Measurements from ENCODE around the gene POLDIP2.

The POLDIP2 gene, protein sequence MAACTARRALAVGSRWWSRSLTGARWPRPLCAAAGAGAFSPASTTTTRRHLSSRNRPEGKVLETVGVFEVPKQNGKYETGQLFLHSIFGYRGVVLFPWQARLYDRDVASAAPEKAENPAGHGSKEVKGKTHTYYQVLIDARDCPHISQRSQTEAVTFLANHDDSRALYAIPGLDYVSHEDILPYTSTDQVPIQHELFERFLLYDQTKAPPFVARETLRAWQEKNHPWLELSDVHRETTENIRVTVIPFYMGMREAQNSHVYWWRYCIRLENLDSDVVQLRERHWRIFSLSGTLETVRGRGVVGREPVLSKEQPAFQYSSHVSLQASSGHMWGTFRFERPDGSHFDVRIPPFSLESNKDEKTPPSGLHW

DNA sequence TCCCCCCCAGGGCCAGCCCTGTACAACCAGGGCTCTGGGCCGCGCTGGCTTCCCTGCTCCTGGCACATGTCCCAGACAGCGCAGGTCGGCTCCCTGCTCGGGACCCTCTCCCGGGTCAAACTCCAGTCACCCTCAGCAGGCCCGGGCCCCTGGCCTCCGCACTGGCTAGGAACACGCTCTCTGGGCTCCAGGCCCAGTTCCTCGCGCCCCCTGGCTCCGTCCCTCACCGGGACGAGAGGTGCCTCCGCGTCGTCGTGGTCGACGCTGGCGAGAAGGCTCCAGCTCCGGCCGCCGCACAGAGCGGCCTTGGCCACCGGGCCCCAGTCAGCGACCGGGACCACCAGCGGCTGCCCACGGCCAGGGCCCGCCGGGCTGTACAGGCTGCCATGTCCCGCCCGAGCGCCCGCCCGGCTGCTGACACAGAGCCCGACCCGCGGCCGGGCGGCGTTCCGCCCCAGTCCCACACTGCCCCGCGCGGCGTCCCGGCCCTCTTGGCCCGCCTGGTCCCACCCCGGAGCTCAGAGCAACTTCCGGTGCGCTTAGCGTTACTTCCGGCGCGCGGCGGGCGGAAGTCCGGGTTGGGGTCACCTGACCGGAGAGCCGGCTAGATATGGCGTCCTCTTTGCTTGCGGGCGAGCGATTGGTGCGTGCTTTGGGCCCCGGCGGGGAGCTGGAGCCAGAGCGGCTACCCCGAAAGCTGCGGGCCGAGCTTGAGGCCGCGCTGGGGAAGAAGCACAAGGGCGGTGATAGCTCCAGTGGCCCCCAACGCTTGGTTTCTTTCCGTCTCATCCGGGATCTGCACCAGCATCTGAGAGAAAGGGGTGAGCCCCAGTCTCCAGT lies at the start of gene POLDIP2:
POLDIP2 (minus strand) TSS at position 467 of the 840 bp plus-strand sequence; CDS start at position 388, 79 bp downstream.
- peak; percentile 86 to 95 (median 93) for DNase-seq

DNA sequence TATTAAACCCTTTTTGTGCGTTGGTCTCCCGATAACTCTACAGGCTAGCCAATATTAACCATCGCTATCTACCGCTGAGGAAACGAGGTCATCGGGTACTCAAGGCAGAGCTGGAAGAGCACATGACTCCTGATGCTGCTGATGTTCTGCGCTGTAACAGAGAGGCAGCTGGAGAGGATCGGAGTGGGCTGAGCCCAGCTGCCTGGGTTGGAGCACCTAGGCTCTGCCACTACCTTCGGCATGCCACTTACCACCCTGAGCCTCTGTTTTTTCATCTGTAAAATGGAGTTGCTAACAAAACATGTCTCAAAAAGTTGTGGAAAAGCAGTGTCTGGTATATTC lies 49.1 kb upstream of the POLDIP2 start:
- no peak for DNase-seq

DNA sequence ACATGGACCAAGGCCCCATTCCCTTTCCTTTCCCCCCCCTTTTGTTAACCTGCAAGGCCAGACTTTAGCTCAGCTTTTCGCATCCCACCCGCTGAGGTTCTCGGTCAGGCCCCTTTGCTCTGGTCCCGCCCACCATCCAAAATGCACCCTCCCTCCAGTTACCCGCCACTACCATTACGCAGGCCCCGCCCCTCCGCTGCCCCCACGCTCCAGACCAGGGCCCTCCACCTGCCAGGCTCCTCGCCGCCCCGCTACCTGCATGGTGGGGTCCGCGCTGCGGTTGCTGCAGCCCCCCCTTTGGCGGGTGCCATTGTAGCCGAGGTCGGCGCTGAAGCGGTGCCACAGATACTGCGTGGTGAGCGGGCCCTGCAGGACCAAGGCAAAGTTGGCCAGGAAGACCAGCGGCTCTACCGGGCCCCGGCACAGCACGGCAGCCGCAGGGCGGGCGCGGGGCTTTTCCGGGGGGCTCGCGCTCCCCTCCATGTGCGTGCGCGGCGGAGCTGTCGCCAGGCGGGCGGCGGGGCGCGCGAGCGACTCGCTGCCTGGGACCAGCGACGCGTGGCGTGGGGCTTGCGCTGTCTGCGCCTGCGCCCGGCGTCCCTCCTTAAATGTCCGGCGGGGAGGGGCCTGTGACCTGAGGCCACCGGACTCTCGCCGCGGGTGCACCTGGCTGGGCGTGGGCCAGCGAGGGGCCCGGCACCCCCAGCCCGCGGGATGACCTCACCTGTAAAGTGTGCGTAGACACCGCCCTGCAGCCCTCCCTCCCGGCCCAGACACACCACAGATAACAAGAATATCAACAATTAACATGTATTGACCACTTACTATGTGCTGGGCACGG lies 48.5 kb upstream of the POLDIP2 start, which contains the start of gene SLC46A1:
SLC46A1 (minus strand) TSS at position 581 of the 841 bp plus-strand sequence; CDS start at position 483, 98 bp downstream.
- DNase-seq: peak in 1 of 4 experiments; percentile 28

DNA sequence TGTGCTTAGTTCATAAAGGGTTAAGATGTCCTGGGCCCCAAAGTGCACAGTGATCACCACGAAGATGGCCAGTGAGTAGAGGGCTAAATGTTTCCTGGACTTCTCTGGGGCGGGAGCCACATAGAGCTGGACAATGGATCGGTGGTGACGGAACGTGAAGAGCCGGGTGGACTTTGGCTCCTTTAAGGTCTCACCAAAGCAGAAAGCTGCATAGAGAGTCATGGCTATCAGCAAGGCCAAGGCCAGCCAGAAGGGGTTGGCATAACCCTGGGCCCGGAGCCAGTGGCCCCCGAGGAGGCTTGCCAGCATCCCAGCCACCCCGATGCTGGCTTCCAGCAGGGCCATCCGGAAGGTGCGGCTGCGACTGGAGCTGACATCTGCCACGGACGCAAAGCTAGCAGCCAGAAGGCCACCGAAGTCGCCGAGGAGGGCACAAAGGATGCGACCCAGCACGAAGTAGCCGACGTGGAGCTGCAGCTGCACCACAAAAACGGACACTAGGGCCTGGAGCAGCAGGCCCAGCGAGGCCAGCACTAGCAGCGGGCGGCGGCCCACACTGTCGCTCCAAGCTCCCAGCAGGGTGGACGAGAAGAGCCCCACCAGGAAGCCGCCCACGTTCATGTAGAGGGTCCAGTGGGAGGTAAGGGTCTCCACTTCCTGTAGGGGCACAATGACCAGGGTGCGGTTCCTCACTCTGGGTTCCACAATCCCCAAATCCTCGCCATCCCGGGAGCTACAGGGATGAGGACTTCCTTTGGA lies 47.7 kb upstream of the POLDIP2 start:
- no peak for DNase-seq

DNA sequence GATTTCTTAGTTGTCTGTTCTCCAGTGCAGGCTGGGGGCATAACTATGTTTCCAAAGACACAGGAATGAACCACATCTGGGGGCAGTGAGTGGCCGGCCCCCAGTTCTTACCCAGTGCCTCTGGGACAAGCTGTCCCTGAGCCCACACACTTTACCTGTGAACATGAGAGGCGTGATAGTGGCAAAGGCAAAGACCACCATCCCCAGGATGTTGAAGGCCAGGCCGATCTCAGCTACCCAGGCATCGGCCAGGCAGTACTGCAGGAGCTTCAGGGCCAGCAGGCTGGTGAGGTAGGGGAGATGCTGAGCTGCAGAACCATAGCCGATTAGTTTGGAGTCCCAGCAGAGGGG lies 47.1 kb upstream of the POLDIP2 start:
- no peak for DNase-seq

DNA sequence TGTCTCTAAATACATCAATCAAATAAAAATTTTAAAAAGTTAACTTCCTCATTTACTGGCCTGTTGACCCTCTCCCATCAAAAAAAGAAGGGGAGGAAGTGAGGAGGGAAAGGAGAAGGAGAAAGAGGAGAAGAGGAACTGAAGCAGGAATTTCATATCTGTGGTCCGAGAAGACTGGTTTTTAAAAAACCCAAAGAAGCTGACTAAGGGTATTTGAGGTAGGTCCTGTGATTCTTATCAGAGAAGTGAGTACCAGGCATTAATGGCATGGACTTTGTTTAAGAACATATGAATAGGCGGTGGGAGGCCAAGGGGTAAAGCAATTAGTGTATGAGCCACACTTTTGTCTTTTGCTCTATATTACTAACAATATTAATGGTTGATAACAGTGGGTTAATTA lies 46.7 kb upstream of the POLDIP2 start:
- no peak for DNase-seq

DNA sequence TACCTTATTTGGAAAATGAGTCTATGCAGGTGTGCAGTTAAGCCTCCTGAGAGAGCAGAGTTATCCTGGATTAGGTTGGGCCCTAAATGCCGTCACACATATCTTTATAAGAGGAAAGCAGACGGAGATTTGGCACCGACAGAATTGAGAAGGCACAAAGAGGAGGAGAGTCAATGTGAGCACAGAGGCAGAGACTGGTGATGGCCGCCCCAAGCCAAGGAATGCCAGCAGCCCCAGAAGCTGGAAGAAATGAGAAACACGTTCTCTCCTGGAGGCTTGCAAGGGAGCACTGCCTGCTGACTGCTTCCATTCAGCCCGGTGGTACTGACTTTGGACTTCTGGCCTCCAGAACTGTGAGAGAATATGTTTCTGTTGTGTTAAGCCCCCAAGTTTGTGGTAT lies 45.5 kb upstream of the POLDIP2 start:
- DNase-seq: no peak

DNA sequence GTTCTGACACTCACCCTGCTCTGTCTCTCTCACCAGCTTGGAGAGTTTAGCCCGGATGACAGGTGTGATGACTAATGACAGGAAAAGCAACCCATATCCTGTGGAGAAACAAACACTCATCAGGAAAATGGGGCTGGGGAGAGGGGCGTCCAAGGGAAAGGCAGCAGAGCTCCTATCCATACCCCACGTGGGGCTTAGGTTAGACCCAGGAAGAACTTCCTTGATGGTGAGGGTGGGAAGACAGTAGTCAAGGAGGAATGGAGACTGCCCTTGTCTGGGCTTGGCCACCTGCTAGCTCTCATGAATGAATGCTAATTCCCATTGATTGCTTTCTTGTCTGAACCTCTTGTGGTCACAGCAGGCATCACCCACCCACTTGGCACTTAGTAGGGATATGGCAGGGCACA lies 44.9 kb upstream of the POLDIP2 start:
- DNase-seq: no peak

DNA sequence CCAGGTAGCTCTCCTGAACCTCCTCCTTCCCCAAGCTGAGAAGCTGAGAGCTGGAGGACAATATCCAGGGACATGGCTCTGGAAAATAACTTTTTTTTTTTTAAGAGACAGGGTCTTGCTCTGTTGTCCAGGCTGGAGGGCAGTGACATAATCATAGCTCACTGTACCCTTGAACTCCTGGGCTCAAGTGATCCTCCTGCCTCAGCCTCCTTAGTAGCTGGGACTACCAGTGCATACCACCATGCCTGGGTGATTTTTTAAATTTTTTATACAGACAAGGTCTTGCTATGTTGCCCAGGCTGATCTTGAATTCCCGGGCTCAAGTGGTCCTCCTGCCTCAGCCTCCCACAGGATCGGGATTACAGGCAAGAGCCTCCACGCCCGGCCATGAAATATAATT lies 42.5 kb upstream of the POLDIP2 start:
- DNase-seq: no peak

DNA sequence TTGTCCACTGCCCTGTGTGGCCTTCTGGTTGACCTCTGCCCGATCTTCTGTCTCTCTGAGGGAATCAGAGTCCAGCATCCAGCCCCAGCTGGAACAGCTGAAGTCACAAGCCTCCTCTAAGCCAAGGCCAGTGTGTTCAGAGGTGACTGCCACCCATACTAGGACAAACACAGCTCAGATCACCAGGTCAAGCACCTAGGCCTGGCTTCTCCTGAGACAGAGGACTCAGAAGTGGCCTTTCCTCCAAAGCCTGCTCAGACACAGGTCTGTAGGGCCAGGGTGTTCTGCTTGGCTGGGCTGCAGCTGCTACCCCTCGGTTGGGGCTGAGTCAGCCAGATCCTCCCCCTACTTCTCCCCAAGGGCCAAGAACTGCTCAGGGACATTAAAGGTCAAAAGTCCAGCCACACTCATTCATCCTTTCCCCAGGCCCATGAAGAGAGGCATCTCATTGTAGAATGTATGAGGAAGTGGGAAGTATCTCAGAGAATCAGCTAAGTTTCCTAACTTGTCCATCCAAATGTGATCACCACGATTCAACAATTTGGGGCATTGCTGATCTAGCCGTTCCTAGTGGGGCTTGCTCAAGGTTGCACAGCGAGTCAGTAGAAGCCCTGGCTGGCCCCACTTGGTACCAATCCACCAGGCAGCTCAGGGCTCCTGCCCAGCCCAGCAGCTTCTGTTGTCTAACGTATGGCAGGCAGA lies 41.1 kb upstream of the POLDIP2 start:
- no peak for DNase-seq

DNA sequence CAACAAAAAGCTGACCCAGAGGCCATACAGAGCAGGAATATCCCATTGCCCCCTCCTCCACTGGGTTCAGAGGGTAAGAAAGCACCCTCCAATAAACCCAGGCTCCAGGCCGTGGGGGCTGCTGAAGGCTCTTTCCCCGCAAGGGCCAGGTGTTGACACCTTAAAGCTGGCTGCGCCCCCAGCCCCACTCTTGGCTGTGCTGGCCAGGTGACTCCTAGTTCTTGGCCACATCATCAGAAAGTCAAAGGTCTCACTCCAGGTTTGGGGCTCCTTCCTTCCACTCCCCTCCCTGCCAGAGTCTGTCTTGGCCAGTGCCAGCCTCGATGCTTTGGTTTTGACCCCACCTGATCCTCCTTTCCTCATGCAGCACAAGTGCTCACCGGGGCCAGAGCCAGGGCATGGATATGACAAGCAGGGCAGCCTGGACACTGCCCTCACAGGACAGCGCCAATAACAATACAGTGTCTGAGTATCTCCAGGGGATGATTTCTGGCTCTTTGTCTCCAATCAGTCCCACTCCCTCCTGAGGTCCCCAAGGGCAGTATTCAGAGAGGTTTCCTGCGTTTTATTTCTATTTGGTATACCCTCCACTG lies 40.5 kb upstream of the POLDIP2 start:
- no peak for DNase-seq

DNA sequence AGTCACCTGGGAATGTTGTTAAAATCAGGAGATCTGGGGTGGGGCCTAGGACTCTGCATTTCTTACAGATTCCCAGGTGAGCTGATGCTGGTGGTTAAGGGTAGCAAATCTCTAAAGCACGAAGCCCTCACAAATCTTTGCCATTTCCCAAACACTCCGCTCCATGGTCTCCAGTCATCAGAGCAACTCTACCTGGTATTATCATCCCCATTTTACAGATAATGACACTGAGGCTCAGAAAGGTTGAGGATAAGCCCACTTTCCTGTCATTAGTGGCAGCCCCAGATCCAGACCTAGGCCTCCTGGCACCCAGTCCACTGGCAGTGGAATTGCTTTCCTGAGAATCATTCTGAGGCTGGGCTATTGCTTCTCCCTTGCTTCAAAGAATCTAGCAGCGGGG lies 39.9 kb upstream of the POLDIP2 start:
- DNase-seq: no peak

DNA sequence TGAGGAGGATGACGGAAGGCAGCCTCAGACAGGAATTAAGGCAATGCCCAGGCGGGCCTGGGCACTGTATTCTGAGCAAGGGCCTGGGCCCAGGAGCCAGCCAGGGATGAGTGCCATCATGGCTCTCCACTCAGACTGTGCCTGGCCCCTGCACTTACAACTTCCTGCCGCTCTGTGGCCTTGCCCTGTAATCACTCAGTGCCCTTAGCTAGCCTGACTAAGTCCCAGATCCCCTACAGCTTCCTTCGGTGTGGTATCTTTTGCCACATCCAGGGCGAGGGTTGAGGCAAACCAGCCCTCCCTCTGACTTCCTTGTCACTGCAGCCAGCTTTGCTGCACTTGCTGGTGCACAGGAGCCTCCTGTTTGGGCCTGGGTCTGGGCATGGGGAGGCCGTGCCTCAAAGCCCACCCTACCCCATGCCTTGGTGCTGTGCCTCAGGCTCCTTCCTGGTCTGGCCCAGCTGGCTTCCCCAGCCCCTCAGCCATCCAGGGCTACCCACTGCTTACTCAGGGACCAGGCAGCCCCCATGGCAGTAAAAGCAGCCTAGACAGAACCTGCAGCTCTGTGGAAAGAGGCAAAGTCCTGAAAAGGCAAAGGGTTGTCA lies 39.4 kb upstream of the POLDIP2 start:
- no peak for DNase-seq

DNA sequence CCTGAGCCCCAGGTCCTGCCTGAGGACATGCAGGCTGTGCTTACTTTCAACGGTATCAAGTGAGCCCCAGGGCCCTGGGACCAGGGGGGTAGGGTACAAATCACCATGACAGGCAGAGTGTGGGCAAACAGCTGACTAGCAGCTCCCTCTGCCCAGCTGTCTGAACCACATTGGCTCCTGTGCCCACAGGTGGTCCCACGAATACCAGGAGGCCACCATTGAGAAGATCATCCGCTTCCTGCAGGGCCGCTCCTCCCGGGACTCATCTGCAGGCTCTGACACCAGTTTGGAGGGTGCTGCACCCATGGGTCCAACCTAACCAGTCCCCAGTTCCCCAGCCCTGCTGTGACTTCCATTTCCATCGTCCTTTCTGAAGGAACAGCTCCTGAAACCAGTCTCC lies 38.6 kb upstream of the POLDIP2 start:
- DNase-seq: no peak

DNA sequence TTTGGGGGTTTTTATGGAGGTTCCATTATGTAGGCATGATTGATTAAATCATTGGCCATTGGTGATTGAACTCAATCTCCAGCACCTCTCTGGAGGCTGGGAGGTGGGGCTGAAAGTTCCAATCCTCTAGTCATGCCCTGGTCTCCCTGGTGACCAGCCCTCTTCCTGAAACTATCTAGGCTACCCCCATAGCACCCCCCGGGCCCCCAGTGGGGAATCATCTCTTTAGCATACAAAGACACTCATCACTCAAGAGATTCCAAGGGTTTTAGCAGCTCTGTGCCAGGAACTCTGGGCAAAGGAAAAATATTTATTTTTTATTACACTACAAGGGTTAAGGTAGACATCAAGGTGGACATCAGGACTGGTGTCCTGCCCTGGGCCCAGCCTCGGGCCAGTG lies 38.1 kb upstream of the POLDIP2 start:
- DNase-seq: no peak

DNA sequence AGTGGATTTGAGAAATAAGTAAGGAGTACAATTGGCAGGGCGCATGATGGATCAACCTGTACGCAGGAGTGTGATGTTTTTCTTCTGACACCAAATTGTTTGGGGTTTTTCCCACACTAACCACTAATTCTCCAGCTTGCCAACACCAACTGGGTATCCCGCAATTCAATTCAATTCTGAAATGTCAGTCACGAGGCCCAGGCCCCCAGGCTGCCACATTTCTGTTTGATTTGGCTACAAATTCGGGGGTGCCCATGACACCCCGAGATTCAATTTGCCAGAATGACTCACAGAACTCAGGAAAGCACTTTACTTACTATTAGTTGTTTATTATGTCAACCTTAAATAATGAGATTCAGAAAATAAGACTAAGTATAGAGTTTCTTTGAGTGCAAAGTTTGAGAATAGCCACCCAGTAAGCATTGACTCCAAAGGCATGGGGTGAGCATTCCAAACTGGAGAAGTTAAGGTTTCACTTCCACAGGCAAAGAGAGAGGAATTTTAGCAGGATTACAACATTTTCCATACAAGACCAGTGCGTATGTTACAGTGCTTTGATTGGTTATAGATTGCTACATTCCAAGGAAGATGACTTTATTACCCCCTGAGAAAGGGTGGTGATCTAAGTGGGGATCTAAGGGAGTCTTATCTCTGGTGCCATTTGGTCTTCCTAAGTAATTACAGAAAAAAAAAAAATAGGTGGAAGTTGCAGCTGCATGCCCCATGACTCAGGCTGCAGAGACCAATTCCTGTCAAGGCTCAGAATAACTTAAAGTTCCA lies 37.2 kb upstream of the POLDIP2 start:
- DNase-seq: no peak

DNA sequence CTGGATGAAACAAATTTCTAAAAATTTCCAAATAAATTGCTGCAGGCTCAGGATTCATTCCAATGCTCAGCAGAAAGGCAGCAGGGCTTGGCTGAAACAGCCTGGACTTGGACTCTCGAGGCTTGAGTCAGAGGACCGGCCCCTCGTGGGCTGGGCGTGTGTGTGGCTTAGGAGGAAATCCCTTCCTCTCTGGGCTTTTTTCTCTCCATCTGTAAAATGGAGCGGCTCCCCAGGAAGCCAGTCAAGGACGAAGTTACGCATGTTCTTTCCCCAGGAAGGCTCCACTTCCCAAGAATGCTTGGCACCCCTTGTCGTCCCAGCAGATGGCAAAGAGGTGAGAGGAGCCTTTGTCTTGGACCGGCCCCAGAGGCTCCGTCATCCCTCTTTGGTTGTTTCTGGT lies 35.2 kb upstream of the POLDIP2 start:
- DNase-seq: no peak

DNA sequence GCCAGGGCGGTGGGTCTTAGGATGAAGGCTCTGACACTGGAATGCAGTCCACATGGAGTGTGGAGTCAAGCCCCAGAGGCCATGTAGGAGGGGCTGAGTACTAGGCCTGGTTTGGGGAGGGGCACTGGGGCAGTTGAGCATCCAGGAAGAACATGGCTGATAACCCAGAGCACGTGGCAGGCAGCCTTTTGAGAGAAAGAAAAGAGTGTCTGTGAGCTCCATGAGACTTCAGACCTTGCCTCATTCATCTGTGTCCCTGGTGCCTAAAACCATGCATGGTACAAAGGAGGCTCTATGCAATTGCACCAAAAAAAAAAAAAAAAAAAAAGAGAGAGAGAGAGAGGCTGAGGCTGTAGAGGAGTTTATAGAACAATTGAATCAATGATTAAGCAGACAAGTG lies 34.1 kb upstream of the POLDIP2 start:
- DNase-seq: no peak

DNA sequence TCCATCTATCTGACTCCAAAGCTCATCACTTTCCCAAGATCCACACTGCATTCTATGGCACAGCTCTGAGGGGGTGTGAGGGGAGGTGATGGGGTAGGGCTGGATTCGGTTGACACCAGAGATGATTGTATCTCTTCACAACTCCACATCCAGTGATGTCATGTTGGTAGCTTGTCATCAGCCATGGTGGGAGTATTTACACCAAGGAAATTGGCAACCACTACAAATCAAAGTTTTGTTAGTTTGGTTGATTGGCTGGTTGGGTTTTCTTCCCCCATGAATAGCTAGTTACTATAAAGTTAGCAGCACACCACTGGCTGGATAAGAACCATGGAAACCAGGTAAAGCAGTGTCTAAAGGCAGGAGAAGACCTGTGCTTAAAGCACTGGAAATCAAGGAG lies 33.7 kb upstream of the POLDIP2 start:
- DNase-seq: no peak

DNA sequence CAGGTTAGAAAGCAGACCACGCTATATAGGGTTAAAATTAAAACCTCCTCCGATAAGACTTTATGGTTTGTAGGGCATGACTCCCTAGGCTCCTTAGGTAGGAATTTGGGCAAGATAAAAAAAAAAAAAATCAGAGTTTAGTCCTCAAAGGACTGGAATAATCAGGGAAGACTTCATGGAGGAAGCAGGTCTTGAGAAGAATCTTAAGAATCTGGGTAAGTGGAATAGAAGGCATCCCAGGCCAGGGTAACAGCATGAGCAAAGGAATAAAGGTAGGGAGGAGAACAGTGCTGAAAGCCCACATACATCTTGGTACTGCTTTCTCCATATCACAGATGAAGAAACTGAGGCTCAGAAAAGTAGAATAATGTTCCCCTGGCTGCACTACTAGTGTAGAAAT lies 33.2 kb upstream of the POLDIP2 start:
- no peak for DNase-seq

Measured in activated naive CD4-positive, alpha-beta T cell (primary cell).